Measurements from ENCODE around the gene SORCS2. TPM values are rescaled to one million over a fixed set of nuclear protein-coding genes. Genes with fewer than 3 reads are reported as not detected.
"Not testable (repeated sequence)": the region's sequence is repeated elsewhere in the genome, so short reads cannot be mapped to it uniquely, and the experiment has no call there.

Gene SORCS2
- total and polyA plus RNA-seq, 2 experiments from 2014 or later: 0.92 to 6.9 TPM

- DNase-seq (ENCODE audit: low read depth in 1 of 2, low spot score in 1 of 2): no peak
Observed at GRCh38 chr4:7593646-7594412, 401.5 kb downstream of the SORCS2 start.

GRCh38 chr4:7595934-7596461 is 403.7 kb downstream of the SORCS2 start:
- Histone ChIP-seq H3K9me3 (ENCODE audit: low read depth) (no peaks in the 10 kb centered on the region), H3K4me1 (ENCODE audit: low read depth) (peaks cover 13% of the 10 kb centered on the region), H3K36me3 (no peaks in the 10 kb centered on the region), H3K27me3 (no peaks in the 10 kb centered on the region), H3K27ac (no peak overlapping the region), H3K4me3 (no peak overlapping the region)
- DNase-seq (ENCODE audit: low read depth in 1 of 2, low spot score in 1 of 2): peak in 1 of 2 donors; percentile 56
- TF ChIP-seq CTCF (IDR thresholded peaks at IDR 0.05; ENCODE audit: low read depth, low read length): no peak

More at GRCh38 chr4:7593646-7594412, 401.5 kb downstream of the SORCS2 start:
- no peak overlapping the region for H3K27ac ChIP-seq
- no peaks in the 10 kb centered on the region for H3K27me3 ChIP-seq
- H3K4me1 ChIP-seq (ENCODE audit: low read depth): peaks cover 13% of the 10 kb centered on the region
- TF ChIP-seq CTCF (IDR thresholded peaks at IDR 0.05; ENCODE audit: low read depth, low read length): no peak
- no peak overlapping the region for H3K4me3 ChIP-seq
- no peaks in the 10 kb centered on the region for H3K36me3 ChIP-seq
- no peaks in the 10 kb centered on the region for H3K9me3 ChIP-seq (ENCODE audit: low read depth)

- Histone ChIP-seq H3K36me3 (no peaks in the 10 kb centered on the region), H3K4me1 (ENCODE audit: low read depth) (peaks cover 13% of the 10 kb centered on the region), H3K27me3 (no peaks in the 10 kb centered on the region), H3K4me3 (no peak overlapping the region), H3K9me3 (ENCODE audit: low read depth) (no peaks in the 10 kb centered on the region), H3K27ac (no peak overlapping the region)
- no peak for TF ChIP-seq CTCF (IDR thresholded peaks at IDR 0.05; ENCODE audit: low read depth, low read length)
- no peak for DNase-seq (ENCODE audit: low read depth in 1 of 2, low spot score in 1 of 2)
Observed at GRCh38 chr4:7596918-7597606, 404.7 kb downstream of the SORCS2 start.

GRCh38 chr4:7598939-7599790 is 406.8 kb downstream of the SORCS2 start:
- Histone ChIP-seq H3K9me3 (ENCODE audit: low read depth) (no peaks in the 10 kb centered on the region), H3K27ac (no peak overlapping the region), H3K4me1 (ENCODE audit: low read depth) (peaks cover 13% of the 10 kb centered on the region), H3K27me3 (no peaks in the 10 kb centered on the region), H3K4me3 (no peak overlapping the region), H3K36me3 (no peaks in the 10 kb centered on the region)
- no peak for DNase-seq (ENCODE audit: low read depth in 1 of 2, low spot score in 1 of 2)
- TF ChIP-seq CTCF (IDR thresholded peaks at IDR 0.05; ENCODE audit: low read depth, low read length): no peak

GRCh38 chr4:7600247-7600646 is 407.9 kb downstream of the SORCS2 start:
- no peaks in the 10 kb centered on the region for H3K36me3 ChIP-seq
- peaks cover 13% of the 10 kb centered on the region for H3K4me1 ChIP-seq (ENCODE audit: low read depth)
- no peak overlapping the region for H3K27ac ChIP-seq
- H3K27me3 ChIP-seq: no peaks in the 10 kb centered on the region
- H3K9me3 ChIP-seq (ENCODE audit: low read depth): no peaks in the 10 kb centered on the region
- no peak for DNase-seq (ENCODE audit: low read depth in 1 of 2, low spot score in 1 of 2)
- TF ChIP-seq CTCF (IDR thresholded peaks at IDR 0.05; ENCODE audit: low read depth, low read length): no peak
- H3K4me3 ChIP-seq: no peak overlapping the region

GRCh38 chr4:7602166-7602565 is 409.8 kb downstream of the SORCS2 start:
- H3K27ac ChIP-seq; H3K27me3 ChIP-seq; H3K4me1 ChIP-seq (ENCODE audit: low read depth); DNase-seq (ENCODE audit: low read depth in 1 of 2, low spot score in 1 of 2); H3K9me3 ChIP-seq (ENCODE audit: low read depth); H3K36me3 ChIP-seq; H3K4me3 ChIP-seq: not testable (repeated sequence)

Data from cardiac muscle cell (in vitro differentiated cells and primary cell).